Activated naive CD8-positive, alpha-beta T cell treated with anti-CD3 and anti-CD28 coated beads, Interleukin-2, amount 50 U/mL, for 24 hours (primary cell): ENCODE results near the gene MRPL17.
"Not testable (repeated sequence)": the region's sequence is repeated elsewhere in the genome, so short reads cannot be mapped to it uniquely, and the experiment has no call there.

Source experiments
- ATAC-seq: fragments of 150-1000 bp; cut with Tn5 transposase; one replicate; pipeline ENCODE4 v1.10.0; 2021
- DNase-seq: peaks from one replicate; pipeline ENCODE4 v3.0.0; 2021
- H3K27ac Mint-ChIP-seq: one replicate; pipeline ENCODE4 v1.8.0; 2021; ENCODE audit warnings: mild to moderate bottlenecking, mixed read lengths
- H3K27me3 Mint-ChIP-seq: one replicate; pipeline ENCODE4 v1.8.0; 2021; ENCODE audit warnings: mixed read lengths
- H3K36me3 Mint-ChIP-seq: one replicate; pipeline ENCODE4 v1.8.0; 2021; ENCODE audit warnings: low read depth, mixed read lengths
- H3K4me1 Mint-ChIP-seq: one replicate; pipeline ENCODE4 v1.8.0; 2021; ENCODE audit warnings: mixed read lengths
- H3K4me3 Mint-ChIP-seq: one replicate; pipeline ENCODE4 v1.8.0; 2021; ENCODE audit warnings: mild to moderate bottlenecking, moderate library complexity, mixed read lengths
- H3K9me3 Mint-ChIP-seq: one replicate; pipeline ENCODE4 v1.8.0; 2021; ENCODE audit warnings: mixed read lengths

Gene MRPL17

GRCh38 chr11:6682936-6683861 is at the start of gene MRPL17:
TSS of gene MRPL17 (minus strand) at chr11:6683340. CDS start at chr11:6683296, 44 bp downstream.
- Mint-ChIP-seq H3K27me3 (peaks cover 4% of the 10 kb centered on the region), H3K36me3 (peaks cover 39% of the 10 kb centered on the region), H3K4me3 (peak within 1 kb of the TSS; percentile 99), H3K4me1 (peaks cover 34% of the 10 kb centered on the region), H3K27ac (peak within 1 kb of the TSS; percentile 100), H3K9me3 (no peaks in the 10 kb centered on the region)
- ATAC-seq (peak; percentile 97), DNase-seq (peak; percentile 99)

DNA sequence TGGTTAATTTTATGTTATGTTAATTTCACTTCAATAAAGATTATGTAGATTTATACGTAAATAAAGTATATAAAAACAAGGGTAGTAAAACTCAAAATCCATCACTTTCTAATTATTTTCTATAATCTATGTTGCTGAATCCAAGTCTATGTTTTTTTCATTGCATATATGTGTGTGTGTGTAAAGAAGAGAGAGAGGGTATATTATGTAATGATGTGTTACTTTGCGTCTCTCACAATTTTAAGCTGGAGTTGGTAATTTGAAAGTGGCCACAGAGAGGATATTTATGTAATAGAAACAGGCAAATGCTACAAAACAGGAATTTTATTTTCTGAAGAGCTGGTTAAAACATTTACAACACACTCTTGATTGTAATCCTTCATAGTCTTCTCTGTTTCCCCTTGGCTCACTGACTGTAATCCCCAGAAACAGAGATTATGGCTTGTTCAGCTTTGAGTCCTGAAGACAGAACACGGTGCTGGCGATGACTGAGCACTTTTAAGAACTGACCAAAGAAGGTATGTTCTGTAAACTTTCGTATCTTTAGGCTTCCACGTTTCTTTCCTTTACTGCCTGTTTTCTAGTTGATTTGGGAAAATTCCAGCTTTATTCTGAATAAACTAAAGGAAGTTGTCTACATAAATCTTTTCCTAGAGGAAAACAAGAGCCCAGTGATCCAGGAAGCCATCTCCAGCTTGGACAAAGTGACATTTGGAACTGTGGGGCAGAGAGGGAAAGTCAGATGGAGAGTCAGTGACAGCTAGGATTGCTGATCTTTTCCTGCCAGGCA is 45.0 kb upstream of the MRPL17 start:
- DNase-seq (no peak), ATAC-seq (no peak)
- Mint-ChIP-seq H3K4me3 (no peak overlapping the region), H3K27me3 (no peaks in the 10 kb centered on the region), H3K9me3 (peaks cover 6% of the 10 kb centered on the region), H3K27ac (peak overlapping the region; percentile 55), H3K36me3 (peaks cover 42% of the 10 kb centered on the region), H3K4me1 (peaks cover 70% of the 10 kb centered on the region)

DNA sequence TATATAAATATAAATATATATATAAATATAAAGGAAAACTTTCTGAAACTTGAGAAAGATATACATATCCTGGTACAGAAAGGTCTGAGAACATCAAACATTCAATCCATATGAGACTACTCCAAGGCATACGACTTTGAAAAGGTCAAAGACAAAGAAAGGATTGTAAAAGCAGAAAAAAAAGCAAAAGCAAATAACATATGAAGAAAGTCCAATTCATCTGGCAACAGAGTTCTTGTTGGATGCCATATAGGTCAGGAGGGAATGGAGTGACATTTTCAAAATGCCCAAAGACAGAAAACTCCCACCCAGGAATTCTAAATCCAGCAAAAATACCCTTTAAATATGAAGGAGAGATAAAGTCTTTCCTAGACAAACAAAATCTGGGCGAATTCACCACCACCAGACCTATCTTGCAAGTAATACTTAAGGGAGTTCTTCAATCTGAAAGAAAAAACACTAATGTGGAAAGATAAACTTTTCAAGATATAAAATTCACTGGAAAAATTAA is 42.3 kb upstream of the MRPL17 start:
- Mint-ChIP-seq H3K9me3 (peaks cover 11% of the 10 kb centered on the region), H3K27ac (peak overlapping the region; percentile 13), H3K4me1 (peaks cover 83% of the 10 kb centered on the region), H3K4me3 (no peak overlapping the region), H3K27me3 (no peaks in the 10 kb centered on the region), H3K36me3 (peaks cover 48% of the 10 kb centered on the region)
- ATAC-seq: no peak
- no peak for DNase-seq

GRCh38 chr11:6724013-6724412 is 40.9 kb upstream of the MRPL17 start:
- peaks cover 82% of the 10 kb centered on the region for H3K4me1 Mint-ChIP-seq
- no peak overlapping the region for H3K27ac Mint-ChIP-seq
- ATAC-seq (no peak), DNase-seq (no peak)
- H3K36me3 Mint-ChIP-seq: peaks cover 57% of the 10 kb centered on the region
- H3K27me3 Mint-ChIP-seq: no peaks in the 10 kb centered on the region
- no peak overlapping the region for H3K4me3 Mint-ChIP-seq
- peaks cover 17% of the 10 kb centered on the region for H3K9me3 Mint-ChIP-seq

- H3K9me3 Mint-ChIP-seq: peaks cover 26% of the 10 kb centered on the region
- H3K4me3 Mint-ChIP-seq: no peak overlapping the region
- DNase-seq (no peak), ATAC-seq (no peak)
- no peaks in the 10 kb centered on the region for H3K27me3 Mint-ChIP-seq
- peaks cover 55% of the 10 kb centered on the region for H3K36me3 Mint-ChIP-seq
- no peak overlapping the region for H3K27ac Mint-ChIP-seq
- H3K4me1 Mint-ChIP-seq: peaks cover 61% of the 10 kb centered on the region
These were observed 38.2 kb upstream of the MRPL17 start for GRCh38 chr11:6721343-6721742.

GRCh38 chr11:6719576-6719975 is 36.4 kb upstream of the MRPL17 start:
- H3K36me3 Mint-ChIP-seq: peaks cover 51% of the 10 kb centered on the region
- H3K4me1 Mint-ChIP-seq: peaks cover 51% of the 10 kb centered on the region
- no peak overlapping the region for H3K4me3 Mint-ChIP-seq
- H3K27me3 Mint-ChIP-seq: no peaks in the 10 kb centered on the region
- DNase-seq (no peak), ATAC-seq (no peak)
- peaks cover 27% of the 10 kb centered on the region for H3K9me3 Mint-ChIP-seq
- H3K27ac Mint-ChIP-seq: peak overlapping the region; percentile 3

- DNase-seq (no peak), ATAC-seq (no peak)
- Mint-ChIP-seq H3K4me1 (peaks cover 34% of the 10 kb centered on the region), H3K27me3 (no peaks in the 10 kb centered on the region), H3K36me3 (peaks cover 40% of the 10 kb centered on the region), H3K4me3 (no peak overlapping the region), H3K27ac (no peak overlapping the region), H3K9me3 (peaks cover 25% of the 10 kb centered on the region)
These were observed 34.3 kb upstream of the MRPL17 start for GRCh38 chr11:6717426-6717825.

GRCh38 chr11:6711552-6711951 is 28.4 kb upstream of the MRPL17 start:
- H3K4me3 Mint-ChIP-seq, ATAC-seq, H3K4me1 Mint-ChIP-seq, H3K36me3 Mint-ChIP-seq, H3K9me3 Mint-ChIP-seq, H3K27ac Mint-ChIP-seq, H3K27me3 Mint-ChIP-seq: not testable (repeated sequence)
- DNase-seq: peak; percentile 59

DNA sequence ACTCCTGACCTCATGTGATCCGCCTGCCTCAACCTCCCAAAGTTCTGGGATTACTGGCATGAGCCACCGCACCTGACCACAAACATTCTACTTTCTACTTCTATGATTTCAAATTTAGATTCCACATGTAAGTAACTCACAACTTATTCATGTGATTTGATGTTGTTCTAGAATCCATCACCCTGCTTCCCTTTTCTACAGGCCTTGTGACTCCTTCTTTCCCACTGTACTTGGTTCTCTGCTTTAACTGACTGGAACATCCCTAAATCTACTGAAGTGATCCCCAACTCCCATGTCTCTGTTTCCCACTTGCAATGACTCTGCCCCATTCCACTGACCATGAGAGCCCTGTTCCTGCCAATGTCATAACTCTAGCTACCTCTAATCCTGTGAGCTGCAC is 25.7 kb upstream of the MRPL17 start:
- no peaks in the 10 kb centered on the region for H3K9me3 Mint-ChIP-seq
- peak overlapping the region; percentile 64 for H3K27ac Mint-ChIP-seq
- ATAC-seq (no peak), DNase-seq (no peak)
- no peak overlapping the region for H3K4me3 Mint-ChIP-seq
- peaks cover 13% of the 10 kb centered on the region for H3K4me1 Mint-ChIP-seq
- no peaks in the 10 kb centered on the region for H3K27me3 Mint-ChIP-seq
- H3K36me3 Mint-ChIP-seq: peaks cover 3% of the 10 kb centered on the region

DNA sequence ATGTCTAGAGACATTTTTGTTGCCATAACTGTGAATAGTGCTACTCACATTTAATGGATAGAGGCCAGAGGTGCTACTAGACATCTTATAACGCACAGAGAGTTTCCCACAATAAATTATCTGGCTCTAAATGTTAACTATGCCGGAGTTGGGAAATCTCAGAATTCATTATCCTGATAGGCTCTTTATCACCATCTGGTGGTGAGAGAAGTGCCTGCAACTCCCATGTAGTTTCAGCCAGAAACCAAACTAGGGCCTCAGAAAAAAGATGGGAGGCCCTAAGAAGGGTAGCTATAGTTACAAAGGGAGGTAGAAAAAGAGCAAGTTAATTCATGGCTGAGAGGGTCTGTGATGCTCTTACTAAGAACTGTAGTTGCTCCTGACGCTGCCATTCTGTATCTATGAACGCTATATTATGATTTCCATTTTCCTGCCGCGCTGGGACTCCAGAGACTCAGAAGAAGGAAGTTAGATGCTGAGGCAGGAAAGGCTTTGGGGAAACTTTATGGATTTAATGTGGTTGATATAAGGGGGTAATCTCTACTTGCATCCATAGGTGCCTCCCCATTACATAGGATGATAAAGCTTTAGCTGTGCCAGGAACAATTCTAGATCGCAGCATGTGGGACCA is 22.9 kb upstream of the MRPL17 start:
- Mint-ChIP-seq H3K4me3 (no peak overlapping the region), H3K36me3 (no peaks in the 10 kb centered on the region), H3K4me1 (peaks cover 13% of the 10 kb centered on the region), H3K27me3 (no peaks in the 10 kb centered on the region), H3K9me3 (no peaks in the 10 kb centered on the region), H3K27ac (no peak overlapping the region)
- ATAC-seq: peak; percentile 61
- peak; percentile 50 for DNase-seq

DNA sequence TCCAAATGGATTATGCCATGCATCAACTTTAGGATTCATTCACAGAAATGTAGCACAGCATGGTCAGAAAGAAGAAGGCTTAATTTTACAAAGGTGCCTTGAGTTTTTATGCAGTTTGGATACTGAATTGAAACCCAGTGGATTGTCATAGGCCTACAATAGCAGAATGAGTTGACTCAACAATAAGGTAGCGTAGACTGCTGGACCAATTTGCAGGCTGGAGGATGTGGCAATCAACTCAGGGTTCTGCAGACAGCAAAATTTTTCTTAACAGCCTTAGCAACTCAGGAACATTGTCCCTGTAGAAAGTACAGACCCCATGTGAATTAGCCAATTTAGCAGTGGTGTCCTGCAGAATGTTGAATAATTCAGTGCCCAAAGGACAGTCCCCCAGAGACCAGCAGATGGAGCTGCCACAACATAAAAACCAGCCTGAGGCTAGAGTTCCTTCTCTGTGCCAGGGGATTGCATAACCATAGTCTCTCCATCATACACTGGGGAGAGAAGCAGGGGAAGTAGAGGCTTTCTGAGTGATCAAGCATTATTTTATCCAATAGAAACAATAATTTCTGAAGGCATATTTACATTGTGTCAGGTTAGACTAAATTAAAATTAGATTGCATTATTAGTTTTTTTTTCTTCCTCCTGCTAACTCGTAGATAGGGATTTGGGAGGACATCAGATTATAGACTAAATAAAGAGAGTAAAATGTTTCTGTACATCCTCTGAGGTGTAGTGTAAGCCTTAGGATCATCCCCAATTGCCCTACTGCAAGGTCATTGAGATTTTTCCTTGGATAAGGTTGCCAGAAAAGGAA is 20.3 kb upstream of the MRPL17 start:
- peak; percentile 66 for ATAC-seq
- H3K36me3 Mint-ChIP-seq: no peaks in the 10 kb centered on the region
- no peak overlapping the region for H3K27ac Mint-ChIP-seq

DNA sequence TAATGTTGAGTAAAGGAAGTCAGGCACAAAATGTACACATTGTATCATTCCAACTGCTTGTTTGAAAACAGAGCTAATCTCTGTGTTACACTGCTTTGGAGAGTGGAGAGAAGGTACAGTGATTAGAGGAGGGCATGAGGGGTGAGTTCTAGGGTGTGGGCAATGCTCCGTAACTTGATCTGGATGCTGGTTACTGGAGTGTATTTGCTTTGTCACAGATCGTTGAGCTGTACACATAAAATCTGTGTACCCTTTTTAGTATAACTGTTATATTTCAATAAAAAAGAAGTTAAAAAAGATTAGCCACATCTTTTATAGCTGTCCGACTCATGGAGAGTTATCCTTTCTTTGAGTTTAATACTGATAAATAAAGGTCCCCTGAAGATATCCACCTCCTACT is 18.8 kb upstream of the MRPL17 start:
- not testable (repeated sequence) for ATAC-seq, H3K9me3 Mint-ChIP-seq, H3K27me3 Mint-ChIP-seq, DNase-seq, H3K36me3 Mint-ChIP-seq, H3K27ac Mint-ChIP-seq, H3K4me3 Mint-ChIP-seq, H3K4me1 Mint-ChIP-seq

More for the DNA sequence above, 20.3 kb upstream of the MRPL17 start:
- Mint-ChIP-seq H3K4me3 (no peak overlapping the region), H3K9me3 (no peaks in the 10 kb centered on the region), H3K4me1 (peaks cover 6% of the 10 kb centered on the region), H3K27me3 (no peaks in the 10 kb centered on the region)
- DNase-seq: no peak

GRCh38 chr11:6695377-6695776 is 12.2 kb upstream of the MRPL17 start:
- Mint-ChIP-seq H3K27ac (peak overlapping the region; percentile 70), H3K4me3 (peak overlapping the region; percentile 25), H3K9me3 (no peaks in the 10 kb centered on the region), H3K27me3 (no peaks in the 10 kb centered on the region), H3K36me3 (no peaks in the 10 kb centered on the region), H3K4me1 (peaks cover 38% of the 10 kb centered on the region)
- ATAC-seq (peak; percentile 87), DNase-seq (no peak)

GRCh38 chr11:6694229-6694535 is 11.0 kb upstream of the MRPL17 start:
- peak overlapping the region; percentile 7 for H3K4me3 Mint-ChIP-seq
- no peak for DNase-seq
- H3K36me3 Mint-ChIP-seq: no peaks in the 10 kb centered on the region
- H3K4me1 Mint-ChIP-seq: peaks cover 38% of the 10 kb centered on the region
- H3K27me3 Mint-ChIP-seq: no peaks in the 10 kb centered on the region
- H3K27ac Mint-ChIP-seq: peak overlapping the region; percentile 77
- H3K9me3 Mint-ChIP-seq: no peaks in the 10 kb centered on the region
- ATAC-seq: peak; percentile 1
